Measurements from ENCODE around the gene BDKRB2. TPM values are rescaled to one million over a fixed set of nuclear protein-coding genes. Genes with fewer than 3 reads are reported as not detected.
"Not testable (repeated sequence)": the region's sequence is repeated elsewhere in the genome, so short reads cannot be mapped to it uniquely, and the experiment has no call there.

The BDKRB2 gene
- total RNA-seq, 1 experiment from 2014 or later = 0.15 TPM

GRCh38 chr14:96243785-96244184, 39.1 kb downstream of the BDKRB2 start:
- no peak overlapping the region for H3K18ac ChIP-seq (ENCODE audit: insufficient read length, low read depth, low read length)
- H4K20me1 ChIP-seq (ENCODE audit: control insufficient read depth, insufficient read depth, insufficient read length) = no peaks in the 10 kb centered on the region
- H2BK120ac ChIP-seq (ENCODE audit: low read depth, low read length, poor library complexity, severe bottlenecking) = no peak overlapping the region
- H3K9ac ChIP-seq (ENCODE audit: extremely low read depth, insufficient read length, low read length) = no peak overlapping the region
- no peak overlapping the region for H2BK5ac ChIP-seq (ENCODE audit: insufficient read length, low read length)
- Mint-ChIP-seq H3K36me3 (ENCODE audit: insufficient read depth in 1 of 3, low read depth in 3 of 3) (no peaks in the 10 kb centered on the region), H3K27ac (no peak overlapping the region), H3K9me3 (peaks cover 8 to 14% of the 10 kb centered on the region in 2 experiments; a peak in 4 of 5 replicates), H3K27me3 (ENCODE audit: low read depth) (peaks cover 9% of the 10 kb centered on the region), H3K4me1 (no peaks in the 10 kb centered on the region), H3K4me3 (no peak overlapping the region)
- H2BK20ac ChIP-seq (ENCODE audit: low read depth, low read length, poor library complexity, severe bottlenecking) = no peak overlapping the region
- no peak for DNase-seq
- H2AFZ ChIP-seq (ENCODE audit: low read length) = no peak overlapping the region
- no peak overlapping the region for H3K4me2 ChIP-seq (ENCODE audit: insufficient read depth, insufficient read length, low read length)
- no peak overlapping the region for H3K4ac ChIP-seq (ENCODE audit: low read depth, low read length)
- H3K27ac ChIP-seq (ENCODE audit: insufficient read length, low read depth, low read length) = no peak overlapping the region
- H3K23me2 ChIP-seq (ENCODE audit: insufficient read length, low read depth, low read length, poor library complexity, severe bottlenecking) = no peaks in the 10 kb centered on the region
- H3K79me1 ChIP-seq (ENCODE audit: insufficient read depth, low read depth, low read length, poor library complexity, severe bottlenecking) = no peaks in the 10 kb centered on the region
- no peak overlapping the region for H2BK15ac ChIP-seq (ENCODE audit: low read depth, low read length)
- no peak overlapping the region for H3K14ac ChIP-seq (ENCODE audit: insufficient read depth, low read length)
- H2BK12ac ChIP-seq (ENCODE audit: insufficient read length, low read depth, low read length) = no peak overlapping the region
- H3T11ph ChIP-seq (ENCODE audit: low read length) = no peak overlapping the region
- no peak overlapping the region for H4K91ac ChIP-seq (ENCODE audit: insufficient read length, low read depth, low read length)
- no peak for TF ChIP-seq CTCF (conservative IDR thresholded peaks at IDR 0.05)
- no peak overlapping the region for H2AK5ac ChIP-seq (ENCODE audit: insufficient read length, low read length)
- no peak overlapping the region for H4K5ac ChIP-seq (ENCODE audit: insufficient read length, low read depth, low read length)
- no peak overlapping the region for H3K23ac ChIP-seq (ENCODE audit: insufficient read length, low read depth, low read length)
- H4K8ac ChIP-seq (replicated peaks; ENCODE audit: insufficient read length, low read depth, low read length) = no peak overlapping the region
- H3K56ac ChIP-seq (ENCODE audit: insufficient read length, low read depth, low read length) = no peak overlapping the region
- H3K4me1 ChIP-seq (ENCODE audit: insufficient read depth, low read length) = no peaks in the 10 kb centered on the region
- no peaks in the 10 kb centered on the region for H3K27me3 ChIP-seq (ENCODE audit: insufficient read depth, low read length)
- no peaks in the 10 kb centered on the region for H3K9me3 ChIP-seq (ENCODE audit: control insufficient read depth, low read depth, low read length)
- no CpG with 5 or more reads among the region's 5 CpGs for WGBS (ENCODE audit: extremely low coverage, insufficient read length, low lambda C conversion rate)
- no peaks in the 10 kb centered on the region for H3K79me2 ChIP-seq (ENCODE audit: insufficient read depth, low read length)

- H2BK15ac ChIP-seq (ENCODE audit: low read depth, low read length); H2AFZ ChIP-seq (ENCODE audit: low read length); H4K5ac ChIP-seq (ENCODE audit: insufficient read length, low read depth, low read length); H2BK20ac ChIP-seq (ENCODE audit: low read depth, low read length, poor library complexity, severe bottlenecking); H3K27me3 ChIP-seq (ENCODE audit: insufficient read depth, low read length); H3K4me1 ChIP-seq (ENCODE audit: insufficient read depth, low read length); H3K79me2 ChIP-seq (ENCODE audit: insufficient read depth, low read length); H3K4me2 ChIP-seq (ENCODE audit: insufficient read depth, insufficient read length, low read length); H3K9me3 ChIP-seq (ENCODE audit: control insufficient read depth, low read depth, low read length); H3K27ac ChIP-seq (ENCODE audit: insufficient read length, low read depth, low read length); H3K4me1 Mint-ChIP-seq; H3K56ac ChIP-seq (ENCODE audit: insufficient read length, low read depth, low read length); H3K9ac ChIP-seq (ENCODE audit: extremely low read depth, insufficient read length, low read length); H4K8ac ChIP-seq (replicated peaks; ENCODE audit: insufficient read length, low read depth, low read length); H3T11ph ChIP-seq (ENCODE audit: low read length); H3K14ac ChIP-seq (ENCODE audit: insufficient read depth, low read length); DNase-seq; H4K20me1 ChIP-seq (ENCODE audit: control insufficient read depth, insufficient read depth, insufficient read length); H3K79me1 ChIP-seq (ENCODE audit: insufficient read depth, low read depth, low read length, poor library complexity, severe bottlenecking); H2AK5ac ChIP-seq (ENCODE audit: insufficient read length, low read length); H3K18ac ChIP-seq (ENCODE audit: insufficient read length, low read depth, low read length); H2BK12ac ChIP-seq (ENCODE audit: insufficient read length, low read depth, low read length); H3K27me3 Mint-ChIP-seq (ENCODE audit: low read depth); H3K36me3 Mint-ChIP-seq (ENCODE audit: insufficient read depth in 1 of 3, low read depth in 3 of 3); H3K23me2 ChIP-seq (ENCODE audit: insufficient read length, low read depth, low read length, poor library complexity, severe bottlenecking); H4K91ac ChIP-seq (ENCODE audit: insufficient read length, low read depth, low read length); H3K27ac Mint-ChIP-seq; H3K23ac ChIP-seq (ENCODE audit: insufficient read length, low read depth, low read length); H2BK5ac ChIP-seq (ENCODE audit: insufficient read length, low read length); H3K4me3 Mint-ChIP-seq; H3K4ac ChIP-seq (ENCODE audit: low read depth, low read length); H2BK120ac ChIP-seq (ENCODE audit: low read depth, low read length, poor library complexity, severe bottlenecking): not testable (repeated sequence)
- peaks cover 8 to 14% of the 10 kb centered on the region in 2 experiments; a peak in 4 of 5 replicates for H3K9me3 Mint-ChIP-seq
- no CpG with 5 or more reads among the region's 3 CpGs for WGBS (ENCODE audit: extremely low coverage, insufficient read length, low lambda C conversion rate)
These were observed 40.4 kb downstream of the BDKRB2 start for GRCh38 chr14:96245074-96245473.
